OCI-LY1 (cell line): Measurements from ENCODE around the gene RECK.

Experiments used
- CTCF ChIP-seq: fragments of 200-600 bp; sonication (generic), shearing (Covaris generic); IDR thresholded peaks from 2 replicates; pipeline ENCODE4 v1.5.1; 2017; ENCODE audit warnings: mild to moderate bottlenecking, antibody characterized with exemption, low read length, moderate library complexity, mixed read lengths
- EZH2 ChIP-seq: fragments of 200-600 bp; sonication (generic), shearing (Covaris generic); IDR thresholded peaks from 2 replicates; pipeline ENCODE4 v1.8.0; 2017; ENCODE audit warnings: borderline replicate concordance, mixed run types, mild to moderate bottlenecking, antibody characterized with exemption, low read length, moderate library complexity, mixed read lengths

DNA sequence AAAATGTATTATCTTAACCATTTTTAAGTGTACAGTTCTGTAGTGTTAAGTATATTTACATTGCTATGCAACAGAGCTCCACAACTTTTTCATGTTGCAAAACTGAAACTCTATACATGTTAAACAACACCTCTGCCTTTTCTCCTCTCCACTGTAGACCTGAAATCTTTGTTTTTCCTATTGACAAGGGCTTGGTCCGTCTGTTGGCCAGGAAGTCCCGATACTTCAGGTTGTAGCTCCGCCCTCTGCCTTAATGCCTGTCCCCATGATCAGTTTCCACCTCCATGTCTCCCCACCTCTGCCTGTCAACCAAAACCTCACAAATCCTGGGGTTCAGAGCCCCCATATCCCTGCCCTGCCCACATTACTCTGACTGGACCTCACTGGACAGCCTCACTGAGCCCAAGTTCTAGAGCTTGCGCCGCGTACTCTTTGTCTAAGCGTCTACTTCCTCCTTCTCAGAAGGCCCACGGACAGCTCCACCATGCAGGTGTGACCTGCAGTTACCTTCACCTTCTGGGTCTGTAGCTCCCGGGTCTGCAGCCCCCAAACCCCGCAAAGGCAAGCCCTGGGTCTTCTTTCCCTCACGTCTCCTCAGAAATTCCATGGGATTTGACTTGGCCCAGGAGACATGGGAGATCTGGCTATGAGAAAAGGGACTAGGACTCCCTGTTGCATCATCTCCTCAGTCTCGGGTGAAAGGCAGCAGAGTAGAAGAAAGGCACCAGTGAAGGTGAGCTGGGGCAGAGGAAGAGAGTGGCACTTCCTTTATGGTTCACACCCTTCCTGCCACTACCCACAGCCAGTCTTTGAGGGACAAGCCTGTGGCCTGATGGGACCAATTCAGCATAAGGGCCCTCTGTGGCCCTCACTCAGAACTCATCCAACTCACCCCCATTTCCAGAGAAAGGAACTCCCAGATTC is 107.9 kb downstream of the RECK start:
- no peak for TF ChIP-seq CTCF
- TF ChIP-seq EZH2: no peak
